Lower leg skin (tissue), 4 donors: Measurements from ENCODE around the gene RALGDS. TPM values are rescaled to one million over a fixed set of nuclear protein-coding genes. Genes with fewer than 3 reads are reported as not detected.

Experiments
- DNase-seq, 2 donors: peaks; one replicate each; pipeline ENCODE4 v3.0.0-alpha.2; 2019; ENCODE audit warnings: low spot score in 2 of 2
- H3K4me3 ChIP-seq: fragments of 200-600 bp; sonication (generic); 2 replicates; pipeline ENCODE4 v1.5.1; 2017; ENCODE audit warnings: mild to moderate bottlenecking, low read depth; ENCODE audit not compliant: poor library complexity, severe bottlenecking
- CTCF ChIP-seq, 3 donors: fragments of 450-650 bp; IDR thresholded peaks; one replicate each; pipeline ENCODE4 v1.5.1; 2016; ENCODE audit warnings: antibody characterized with exemption in 3 of 3, mild to moderate bottlenecking in 3 of 3, moderate library complexity in 2 of 3
- POLR2A ChIP-seq, 2 donors: fragments of 450-650 bp; IDR thresholded peaks; one replicate each; pipeline ENCODE4 v1.6.1; 2016 to 2017; ENCODE audit warnings: antibody characterized with exemption in 2 of 2, mild to moderate bottlenecking in 1 of 2, moderate library complexity in 1 of 2
- WGBS, 2 donors: methylation state at CpG; one replicate each; pipeline ENCODE4 v1.1.5; 2018; 5-methylcytosine and 5-hydroxymethylcytosine counted together
- intact Hi-C: fragments of 100-400 bp; cut with DNase I; formaldehyde crosslinking; loops from one replicate; pipeline ENCODE4 v1.15.0; 2023; ENCODE audit warnings: low total_unique reads
- total RNA-seq, 4 donors: library from RNA; depleted of rRNA; stranded (reverse); fragments of >200 nt; gene quantifications; one replicate each; pipeline ENCODE4 v1.1.0, GENCODE V29; 2016

RALGDS gene
- total RNA-seq, 4 donors from 2014 or later, result 95.0 to 176 (median 123) TPM

- DNase-seq, result no peak
- intact Hi-C loops, result no loop called here
- H3K4me3 ChIP-seq, result no peak overlapping the region
- 86 to 90% methylated on average over 13 of the region's 13 CpGs for WGBS, 2 donors
- TF ChIP-seq CTCF (IDR thresholded peaks at IDR 0.05), result no peak
- no peak for TF ChIP-seq POLR2A (IDR thresholded peaks at IDR 0.05)
Measured at GRCh38 chr9:133154097-133154989, 33.3 kb upstream of the RALGDS start.

GRCh38 chr9:133153227-133154096 lies 32.4 kb upstream of the RALGDS start:
- intact Hi-C loops, result no loop called here
- TF ChIP-seq CTCF (IDR thresholded peaks at IDR 0.05) (no peak), POLR2A (IDR thresholded peaks at IDR 0.05) (no peak)

GRCh38 chr9:133151601-133152525 lies 30.8 kb upstream of the RALGDS start:
- WGBS, 2 donors, result 81 to 91% methylated on average over 11 to 14 of the region's 14 CpGs
- intact Hi-C loops, result no loop called here
- peak in 1 of 2 donors; percentile 17 for DNase-seq
- TF ChIP-seq CTCF (IDR thresholded peaks at IDR 0.05), result no peak
- no peak for TF ChIP-seq POLR2A (IDR thresholded peaks at IDR 0.05)
- no peak overlapping the region for H3K4me3 ChIP-seq

More at GRCh38 chr9:133153227-133154096, 32.4 kb upstream of the RALGDS start:
- no peak overlapping the region for H3K4me3 ChIP-seq
- WGBS, 2 donors, result 74% methylated on average over 32 to 35 of the region's 36 CpGs
- no peak for DNase-seq

- WGBS, 2 donors, result 96 to 99% methylated on average over 6 of the region's 6 CpGs
- no peak for DNase-seq
- TF ChIP-seq POLR2A (IDR thresholded peaks at IDR 0.05) (no peak), CTCF (IDR thresholded peaks at IDR 0.05) (no peak)
- intact Hi-C loops, result no loop called here
- H3K4me3 ChIP-seq, result no peak overlapping the region
Measured at GRCh38 chr9:133151041-133151440, 30.0 kb upstream of the RALGDS start.
